ENCODE results near the gene ZNF318. TPM values are rescaled to one million over a fixed set of nuclear protein-coding genes. Genes with fewer than 3 reads are reported as not detected.
"Not testable (repeated sequence)": the region's sequence is repeated elsewhere in the genome, so short reads cannot be mapped to it uniquely, and the experiment has no call there.

The ZNF318 gene
- total and polyA plus RNA-seq, 9 donors = 8.3 to 26.0 (median 19.6) TPM

GRCh38 chr6:43412541-43412940, 43.1 kb upstream of the ZNF318 start:
- Histone ChIP-seq H3K36me3 (no peaks in the 10 kb centered on the region), H3K9me3 (no peaks in the 10 kb centered on the region), H3K27ac (no peak overlapping the region), H3K4me1 (ENCODE audit: insufficient read depth) (no peaks in the 10 kb centered on the region), H3K27me3 (no peaks in the 10 kb centered on the region), H3K4me3 (no peak overlapping the region)
- DNase-seq = no peak
- intact Hi-C loops (cut with DNase I) = no loop called here
- WGBS, 3 donors = 69 to 76% (median 71%) methylated on average over 5 of the region's 5 CpGs
- TF ChIP-seq EP300 (IDR thresholded peaks at IDR 0.05) (no peak), POLR2A (IDR thresholded peaks at IDR 0.05) (no peak), CTCF (IDR thresholded peaks at IDR 0.05) (no peak)

GRCh38 chr6:43410776-43411175, 41.3 kb upstream of the ZNF318 start:
- H3K4me3 ChIP-seq; H3K27me3 ChIP-seq; intact Hi-C loops (cut with DNase I); H3K9me3 ChIP-seq; DNase-seq; H3K4me1 ChIP-seq (ENCODE audit: insufficient read depth); H3K36me3 ChIP-seq; H3K27ac ChIP-seq: not testable (repeated sequence)
- WGBS, 3 donors = 73 to 97% (median 90%) methylated on average over 1 of the region's 1 CpG

- intact Hi-C loops (cut with DNase I) = no loop called here
- no peaks in the 10 kb centered on the region for H3K36me3 ChIP-seq
- H3K27me3 ChIP-seq = no peaks in the 10 kb centered on the region
- 88 to 94% (median 91%) methylated on average over 4 of the region's 4 CpGs for WGBS, 3 donors
- TF ChIP-seq CTCF (IDR thresholded peaks at IDR 0.05) (no peak), EP300 (IDR thresholded peaks at IDR 0.05) (no peak), POLR2A (IDR thresholded peaks at IDR 0.05) (no peak)
- H3K4me3 ChIP-seq = no peak overlapping the region
- H3K9me3 ChIP-seq = no peaks in the 10 kb centered on the region
- no peak overlapping the region for H3K27ac ChIP-seq
- peaks cover 2% of the 10 kb centered on the region for H3K4me1 ChIP-seq (ENCODE audit: insufficient read depth)
- DNase-seq = no peak
Measured at GRCh38 chr6:43408259-43408658, 38.8 kb upstream of the ZNF318 start.

- DNase-seq = no peak
- no peaks in the 10 kb centered on the region for H3K36me3 ChIP-seq
- H3K27ac ChIP-seq = no peak overlapping the region
- no peak for TF ChIP-seq EP300 (IDR thresholded peaks at IDR 0.05)
- TF ChIP-seq CTCF (IDR thresholded peaks at IDR 0.05) = no peak
- TF ChIP-seq POLR2A (IDR thresholded peaks at IDR 0.05) = no peak
- 13 to 30% (median 20%) methylated on average over 1 of the region's 1 CpG for WGBS, 3 donors
- intact Hi-C loops (cut with DNase I) = no loop called here
- H3K9me3 ChIP-seq = no peaks in the 10 kb centered on the region
- no peaks in the 10 kb centered on the region for H3K27me3 ChIP-seq
- peaks cover 2% of the 10 kb centered on the region for H3K4me1 ChIP-seq (ENCODE audit: insufficient read depth)
- H3K4me3 ChIP-seq = no peak overlapping the region
Measured at GRCh38 chr6:43407296-43407695, 37.8 kb upstream of the ZNF318 start.

- intact Hi-C loops (cut with DNase I) = no loop called here
- no peak for DNase-seq
- no peak for TF ChIP-seq EP300 (IDR thresholded peaks at IDR 0.05)
- peaks cover 2% of the 10 kb centered on the region for H3K4me1 ChIP-seq (ENCODE audit: insufficient read depth)
- no peaks in the 10 kb centered on the region for H3K9me3 ChIP-seq
- 37 to 53% (median 39%) methylated on average over 3 of the region's 3 CpGs for WGBS, 3 donors
- no peak overlapping the region for H3K4me3 ChIP-seq
- H3K36me3 ChIP-seq = no peaks in the 10 kb centered on the region
- H3K27me3 ChIP-seq = no peaks in the 10 kb centered on the region
- H3K27ac ChIP-seq = no peak overlapping the region
Measured at GRCh38 chr6:43405354-43405753, 35.9 kb upstream of the ZNF318 start.

- WGBS, 3 donors = 59 to 73% (median 68%) methylated on average over 1 of the region's 1 CpG
- Histone ChIP-seq H3K4me1 (ENCODE audit: insufficient read depth) (peaks cover 2% of the 10 kb centered on the region), H3K27me3 (no peaks in the 10 kb centered on the region), H3K36me3 (no peaks in the 10 kb centered on the region), H3K4me3 (no peak overlapping the region), H3K9me3 (no peaks in the 10 kb centered on the region), H3K27ac (no peak overlapping the region)
- DNase-seq = no peak
- TF ChIP-seq EP300 (IDR thresholded peaks at IDR 0.05) (no peak), CTCF (IDR thresholded peaks at IDR 0.05) (no peak), POLR2A (IDR thresholded peaks at IDR 0.05) (no peak)
- intact Hi-C loops (cut with DNase I) = no loop called here
Measured at GRCh38 chr6:43402820-43403219, 33.4 kb upstream of the ZNF318 start.

All from ovary (tissue), 9 donors.